GM12891 (cell line): ENCODE results near the gene PEX5L.

Experiments
- POLR2A ChIP-seq: IDR thresholded peaks from 2 replicates; pipeline ENCODE4 v1.6.1; 2011; ENCODE audit warnings: low read depth, low read length, control low read depth
- POLR2AphosphoS5 ChIP-seq: IDR thresholded peaks from 2 replicates; pipeline ENCODE4 v1.6.1; 2011; ENCODE audit warnings: low read depth, low read length, control low read depth
- SPI1 ChIP-seq: IDR thresholded peaks from 2 replicates; pipeline ENCODE4 v1.6.1; 2011; ENCODE audit warnings: low read depth, low read length, control low read depth
- TAF1 ChIP-seq: IDR thresholded peaks from 2 replicates; pipeline ENCODE4 v1.6.1; 2011; ENCODE audit warnings: low read depth, low read length, control low read depth

DNA sequence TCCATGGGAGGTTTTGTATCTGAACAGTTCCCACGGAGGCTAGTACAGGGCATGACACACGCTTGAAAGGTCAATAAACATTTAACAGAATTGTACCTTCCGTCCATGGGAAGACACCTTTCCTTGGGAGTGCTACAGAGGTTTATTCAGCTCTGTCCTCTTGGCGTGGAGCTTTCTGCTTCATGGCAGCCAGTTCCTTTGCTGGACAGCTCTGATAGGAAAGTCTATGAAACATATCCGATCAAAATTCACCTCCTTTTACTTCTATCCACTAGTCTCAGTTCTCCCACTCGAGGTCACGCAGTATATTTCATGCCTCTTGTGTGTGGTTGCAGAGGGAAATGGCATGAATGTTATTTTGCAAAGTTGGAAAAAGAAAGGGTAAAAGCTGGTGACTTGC lies 91.2 kb downstream of the PEX5L start:
- TF ChIP-seq TAF1 (no peak), POLR2A (no peak), POLR2AphosphoS5 (no peak), SPI1 (no peak)
